K562 (cell line): ENCODE measurements around the gene MGAT1. TPM values are rescaled to one million over a fixed set of nuclear protein-coding genes. Genes with fewer than 3 reads are reported as not detected.
A peak's percentile ranks its signal among the peaks of the same experiment; 100 is the strongest.

Experiments
- ATAC-seq: fragments of 200-7000 bp; cut with Tn5 transposase; 3 replicates; pipeline ENCODE4 v1.9.1; 2020; ENCODE audit warnings: moderate library complexity
- BruUV-seq: library from RNA; stranded (reverse); fragments of 400-500 nt; replicated peaks from 2 replicates; lab custom pipeline; 2021; lab: Mats Ljungman, UMichigan
- CTCF ChIA-PET: fragments of 300-600 bp; formaldehyde crosslinking; extraction: SDS; loops from one replicate; lab custom pipeline; 2021; ENCODE audit warnings: low intra/inter-chr PET ratio; lab: Yijun Ruan, JAX
- POLR2A ChIA-PET: fragments of 300-600, 350-650 bp; sonication (Branson Sonifier 250); formaldehyde crosslinking; extraction: SDS; loops from one replicate; lab custom pipeline; 2021; ENCODE audit warnings: antibody characterized with exemption, inconsistent platforms; lab: Yijun Ruan, JAX
- DNase-seq, 4 experiments: peaks; one replicate each; pipeline versions ENCODE4 v3.0.0 to v3.0.0-alpha.2; 2011 to 2018; ENCODE audit warnings: low spot score in 3 of 4, mixed read lengths in 3 of 4; ENCODE audit errors: extremely low read depth in 1 of 4
- FAIRE-seq: peaks from 2 replicates; lab custom pipeline; 2011; peaks lifted over from hg19 to GRCh38; lab: Jason Lieb, UNC
- H2AFZ ChIP-seq: 2 replicates; pipeline ENCODE4 v1.6.0; 2011; ENCODE audit warnings: low read depth, low read length, control low read depth, inconsistent platforms
- H3K27ac ChIP-seq: fragments of 200-600 bp; 3 replicates; pipeline ENCODE4 v1.8.0; 2011; ENCODE audit warnings: low read depth, mild to moderate bottlenecking, control low read depth, inconsistent platforms, low read length, moderate library complexity, mixed read lengths; ENCODE audit errors: extremely low read depth
- H3K27me3 ChIP-seq, 2 experiments: fragments of 300-600 bp in 1 of 2; 2 replicates in 1 of 2; 3 replicates in 1 of 2; pipeline versions ENCODE4 v1.6.0 to v1.8.0; 2011; ENCODE audit warnings: inconsistent platforms in 2 of 2, low read length in 2 of 2, mild to moderate bottlenecking in 1 of 2, mixed read lengths in 1 of 2, moderate library complexity in 1 of 2; ENCODE audit not compliant: control insufficient read depth in 2 of 2, insufficient read depth in 2 of 2
- H3K36me3 ChIP-seq: fragments of 300-600 bp; 3 replicates; pipeline ENCODE4 v1.8.0; 2011; ENCODE audit warnings: mild to moderate bottlenecking, low read length, inconsistent platforms; ENCODE audit not compliant: control insufficient read depth, insufficient read depth
- H3K4me1 ChIP-seq, 2 experiments: fragments of 200-600 bp in 1 of 2; replicated peaks in 1 of 2; 2 replicates in 1 of 2; 3 replicates in 1 of 2; pipeline versions ENCODE4 v1.5.1 to v1.8.0; 2011; ENCODE audit warnings: inconsistent platforms in 2 of 2, low read length in 2 of 2, mild to moderate bottlenecking in 1 of 2, mixed read lengths in 1 of 2, moderate library complexity in 1 of 2; ENCODE audit not compliant: control insufficient read depth in 2 of 2, insufficient read depth in 2 of 2
- H3K4me2 ChIP-seq: 2 replicates; pipeline ENCODE4 v1.6.1; 2011; ENCODE audit warnings: low read length, control low read depth, inconsistent platforms, mixed read lengths; ENCODE audit not compliant: insufficient read depth
- H3K4me3 ChIP-seq: fragments of 200-600 bp; sonication (generic), shearing (Covaris generic); 2 replicates; pipeline ENCODE4 v1.5.1; 2016; ENCODE audit warnings: control low read depth, inconsistent platforms
- H3K79me2 ChIP-seq: fragments of 200-600 bp; 3 replicates; pipeline ENCODE4 v1.8.0; 2011; ENCODE audit warnings: low read length, inconsistent platforms; ENCODE audit not compliant: control insufficient read depth, insufficient read depth
- H3K9ac ChIP-seq, 2 experiments: 2 replicates each; pipeline versions ENCODE4 v1.6.0 to v1.6.1; 2011; ENCODE audit warnings: low read depth in 2 of 2, low read length in 2 of 2, control low read depth in 1 of 2, inconsistent platforms in 1 of 2, mild to moderate bottlenecking in 1 of 2, mixed read lengths in 1 of 2; ENCODE audit not compliant: insufficient read depth in 1 of 2
- H3K9me1 ChIP-seq: one replicate; pipeline ENCODE4 v1.6.0; 2011; ENCODE audit warnings: inconsistent platforms, mild to moderate bottlenecking, low read length, moderate library complexity; ENCODE audit not compliant: control insufficient read depth, insufficient read depth
- H3K9me3 ChIP-seq: replicated peaks from 2 replicates; pipeline ENCODE4 v1.5.1; 2011; ENCODE audit warnings: low read depth, low read length, inconsistent platforms; ENCODE audit not compliant: control insufficient read depth, insufficient read depth
- H4K20me1 ChIP-seq: replicated peaks from 2 replicates; pipeline ENCODE4 v1.6.1; 2011; ENCODE audit warnings: low read length, inconsistent platforms, mixed read lengths; ENCODE audit not compliant: control insufficient read depth, insufficient read depth
- ARID1B ChIP-seq: fragments of 450-650 bp; IDR thresholded peaks from 2 replicates; pipeline ENCODE4 v1.6.1; 2016; ENCODE audit warnings: antibody characterized with exemption, mild to moderate bottlenecking, inconsistent platforms
- ARNT ChIP-seq, 2 experiments: fragments of 450-650 bp; IDR thresholded peaks; 2 replicates each; pipeline ENCODE4 v1.6.1; 2016; ENCODE audit warnings: mild to moderate bottlenecking in 1 of 2
- CBX1 ChIP-seq: sonication (generic); IDR thresholded peaks from 2 replicates; pipeline ENCODE4 v1.6.1; 2016; ENCODE audit warnings: antibody characterized with exemption, low read depth, mild to moderate bottlenecking
- CSDE1 ChIP-seq, 2 experiments: fragments of 450-650 bp; IDR thresholded peaks; 2 replicates each; pipeline ENCODE4 v1.6.1; 2016; ENCODE audit warnings: mild to moderate bottlenecking in 1 of 2
- EHMT2 ChIP-seq: fragments of 450-650 bp; IDR thresholded peaks from 2 replicates; pipeline ENCODE4 v1.6.1; 2018; ENCODE audit warnings: antibody characterized with exemption
- FIP1L1 ChIP-seq: fragments of 200-400 bp; formaldehyde crosslinking; IDR thresholded peaks from 2 replicates; pipeline ENCODE4 v1.6.1; 2018; ENCODE audit warnings: mild to moderate bottlenecking, low read depth, low read length; ENCODE audit not compliant: poor library complexity, severe bottlenecking
- HSF4 ChIP-seq: fragments of 250-450 bp; sonication (Bioruptor Pico); IDR thresholded peaks from 2 replicates; pipeline ENCODE4 v2.1.2; 2022; ENCODE audit warnings: mild to moderate bottlenecking, moderate library complexity, borderline replicate concordance
- KAT7 ChIP-seq: sonication (generic); formaldehyde crosslinking; IDR thresholded peaks from 2 replicates; pipeline ENCODE4 v1.8.0; 2022; ENCODE audit warnings: missing genetic modification reagents, mild to moderate bottlenecking, borderline replicate concordance
- KDM4B ChIP-seq, 2 experiments: fragments of 450-650 bp in 1 of 2; sonication (generic) in 1 of 2; IDR thresholded peaks; 2 replicates each; pipeline ENCODE4 v1.6.1; 2016 to 2017; ENCODE audit warnings: borderline replicate concordance in 2 of 2, antibody characterized with exemption in 1 of 2, low read depth in 1 of 2, mild to moderate bottlenecking in 1 of 2
- RB1 ChIP-seq: fragments of 450-650 bp; IDR thresholded peaks from 2 replicates; pipeline ENCODE4 v1.6.1; 2017; ENCODE audit warnings: low read depth, mild to moderate bottlenecking
- RBBP5 ChIP-seq: fragments of 200-600 bp; sonication (generic); IDR thresholded peaks from 2 replicates; pipeline ENCODE4 v1.6.1; 2012; ENCODE audit warnings: borderline replicate concordance, mild to moderate bottlenecking, low read length, control low read depth, inconsistent platforms; ENCODE audit not compliant: insufficient read depth, poor library complexity, severe bottlenecking
- SREBF1 ChIP-seq: fragments of 150-350 bp; IDR thresholded peaks from 2 replicates; pipeline ENCODE4 v1.6.1; 2014; ENCODE audit warnings: antibody characterized with exemption, low read depth, low read length, borderline replicate concordance
- ZNF239 ChIP-seq: fragments of 250-450 bp; sonication (Bioruptor Pico); IDR thresholded peaks from 2 replicates; pipeline ENCODE4 v1.4.0; 2020; ENCODE audit warnings: mild to moderate bottlenecking
- WGBS: fragments of 100-300 bp; shearing (Covaris generic); methylation state at CpG from one replicate; pipeline ENCODE4 v1.1.6; 2016; ENCODE audit warnings: low coverage, mixed read lengths; ENCODE audit not compliant: insufficient coverage; ENCODE audit errors: missing lambda C conversion rate; 5-methylcytosine and 5-hydroxymethylcytosine counted together
- in situ Hi-C: fragments of 300-500 bp; cut with MboI; formaldehyde crosslinking; loops from 4 replicates; pipeline ENCODE4 v1.15.0; 2018; ENCODE audit warnings: inconsistent platforms, mixed read lengths
- intact Hi-C: fragments of 100-400 bp; cut with micrococcal nuclease; formaldehyde crosslinking; loops from 2 replicates; pipeline ENCODE4 v1.14.2; 2022
- polyA plus RNA-seq, 8 experiments: library from polyadenylated mRNA; depleted of rRNA in 4 of 8; stranded (reverse) in 5 of 8; unstranded in 3 of 8; fragments of >200 nt; fragmentation: Nextera tagmentation in 2 of 8; fragmentation: Illumina TruSeq in 1 of 8; extraction: Ambion mirVana in 2 of 8; extraction: Trizol in 1 of 8; gene quantifications; 2 replicates each; pipeline versions ENCODE4 v1.2.1 to v1.2.3, GENCODE V29; 2011 to 2014; ENCODE audit warnings: inconsistent platforms in 1 of 8, missing spikeins in 1 of 8
- total RNA-seq, 7 experiments: library from RNA; depleted of rRNA in 6 of 7; stranded (reverse); fragments of >200 nt in 6 of 7; fragmentation: Illumina TruSeq in 2 of 7; extraction: Trizol in 2 of 7; gene quantifications; 2 replicates each; pipeline versions ENCODE4 v1.2.1 to v1.2.3, GENCODE V29; 2011 to 2021; ENCODE audit warnings: low replicate concordance in 1 of 7
- TF ChIP-seq, protein P1 (sequence below): fragments of 450-650 bp; formaldehyde crosslinking; IDR thresholded peaks from 2 replicates; pipeline ENCODE4 v1.4.0; 2022; ENCODE audit warnings: missing genetic modification characterization
- TF ChIP-seq, protein P2 (sequence below): sonication (generic); formaldehyde crosslinking; IDR thresholded peaks from 2 replicates; pipeline ENCODE4 v1.8.0; 2022; ENCODE audit warnings: mild to moderate bottlenecking, missing genetic modification reagents
- TF ChIP-seq, protein P3 (sequence below): IDR thresholded peaks from 2 replicates; pipeline ENCODE4 v1.6.1; 2011; ENCODE audit not compliant: insufficient read length; ENCODE audit errors: extremely low read depth
- TF ChIP-seq, protein P4 (sequence below): fragments of 250-450 bp; sonication (Bioruptor Pico); IDR thresholded peaks from 2 replicates; pipeline ENCODE4 v1.8.0; 2021; ENCODE audit warnings: moderate library complexity, mild to moderate bottlenecking, inconsistent platforms
- TF ChIP-seq, protein P5 (sequence below): fragments of 200-400 bp; formaldehyde crosslinking; IDR thresholded peaks from 2 replicates; pipeline ENCODE4 v1.6.1; 2017; ENCODE audit warnings: mild to moderate bottlenecking, low read depth, low read length, moderate library complexity

The MGAT1 gene
- total and polyA plus RNA-seq, 9 of the 15 experiments (the other 6 are each of a cell fraction or from before 2014, with no cell fraction given): 3.9 to 82.7 (median 44.5) TPM

DNA sequence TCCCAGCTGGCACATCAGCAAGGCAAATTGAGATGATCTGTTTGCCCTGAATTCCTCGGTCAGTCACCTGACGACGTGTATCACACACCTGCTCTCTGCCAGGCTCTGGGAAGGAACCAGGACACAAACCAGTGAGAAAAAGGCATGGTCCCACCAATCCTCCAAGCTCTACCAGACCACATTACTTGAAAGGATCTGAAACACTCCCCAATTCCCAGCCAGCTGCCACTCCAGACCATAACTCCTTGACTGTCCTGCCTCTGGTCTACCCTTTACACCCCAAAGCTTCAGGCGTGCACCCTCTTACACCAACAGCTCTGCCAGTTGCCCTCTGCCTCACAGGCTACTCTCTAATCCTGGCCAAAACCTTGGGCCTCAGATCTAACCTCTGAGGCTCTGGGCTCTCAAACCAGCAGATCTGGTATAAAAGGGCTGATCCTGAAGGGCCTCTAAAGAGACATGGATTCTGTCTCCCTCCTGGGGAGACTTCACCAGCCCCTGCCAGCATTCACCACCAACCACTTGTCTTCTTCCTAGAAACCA is 6.8 kb downstream of the MGAT1 start:
- ChIA-PET CTCF (no interaction called here), POLR2A (interaction anchor here (1.1 kb wide), 1 partner anchor 112 kb away, joined by 3 read pairs; no protein-coding TSS in a partner anchor)
- H3K36me3 ChIP-seq: peaks cover 76% of the 10 kb centered on the region
- H2AFZ ChIP-seq: no peak overlapping the region
- no peak for TF ChIP-seq EHMT2
- no peak for TF ChIP-seq FIP1L1
- TF ChIP-seq, protein P1, sequence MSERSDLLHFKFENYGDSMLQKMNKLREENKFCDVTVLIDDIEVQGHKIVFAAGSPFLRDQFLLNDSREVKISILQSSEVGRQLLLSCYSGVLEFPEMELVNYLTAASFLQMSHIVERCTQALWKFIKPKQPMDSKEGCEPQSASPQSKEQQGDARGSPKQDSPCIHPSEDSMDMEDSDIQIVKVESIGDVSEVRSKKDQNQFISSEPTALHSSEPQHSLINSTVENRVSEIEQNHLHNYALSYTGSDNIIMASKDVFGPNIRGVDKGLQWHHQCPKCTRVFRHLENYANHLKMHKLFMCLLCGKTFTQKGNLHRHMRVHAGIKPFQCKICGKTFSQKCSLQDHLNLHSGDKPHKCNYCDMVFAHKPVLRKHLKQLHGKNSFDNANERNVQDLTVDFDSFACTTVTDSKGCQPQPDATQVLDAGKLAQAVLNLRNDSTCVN (CRISPR knock-in tag): no peak
- TF ChIP-seq, protein P2, sequence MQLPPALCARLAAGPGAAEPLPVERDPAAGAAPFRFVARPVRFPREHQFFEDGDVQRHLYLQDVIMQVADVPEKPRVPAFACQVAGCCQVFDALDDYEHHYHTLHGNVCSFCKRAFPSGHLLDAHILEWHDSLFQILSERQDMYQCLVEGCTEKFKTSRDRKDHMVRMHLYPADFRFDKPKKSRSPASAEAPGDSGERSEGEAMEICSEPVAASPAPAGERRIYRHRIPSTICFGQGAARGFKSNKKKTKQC (CRISPR knock-in tag): no peak
- TF ChIP-seq, protein P3, sequence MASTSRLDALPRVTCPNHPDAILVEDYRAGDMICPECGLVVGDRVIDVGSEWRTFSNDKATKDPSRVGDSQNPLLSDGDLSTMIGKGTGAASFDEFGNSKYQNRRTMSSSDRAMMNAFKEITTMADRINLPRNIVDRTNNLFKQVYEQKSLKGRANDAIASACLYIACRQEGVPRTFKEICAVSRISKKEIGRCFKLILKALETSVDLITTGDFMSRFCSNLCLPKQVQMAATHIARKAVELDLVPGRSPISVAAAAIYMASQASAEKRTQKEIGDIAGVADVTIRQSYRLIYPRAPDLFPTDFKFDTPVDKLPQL: no peak
- TF ChIP-seq, protein P4, sequence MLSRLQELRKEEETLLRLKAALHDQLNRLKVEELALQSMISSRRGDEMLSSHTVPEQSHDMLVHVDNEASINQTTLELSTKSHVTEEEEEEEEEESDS (CRISPR knock-in tag): no peak
- no peak for TF ChIP-seq RB1
- TF ChIP-seq CSDE1 (IDR thresholded peaks at IDR 0.05): no peak
- no peak for TF ChIP-seq KAT7 (CRISPR knock-in tag)
- no peak for TF ChIP-seq RBBP5
- TF ChIP-seq SREBF1: no peak
- TF ChIP-seq, protein P5, sequence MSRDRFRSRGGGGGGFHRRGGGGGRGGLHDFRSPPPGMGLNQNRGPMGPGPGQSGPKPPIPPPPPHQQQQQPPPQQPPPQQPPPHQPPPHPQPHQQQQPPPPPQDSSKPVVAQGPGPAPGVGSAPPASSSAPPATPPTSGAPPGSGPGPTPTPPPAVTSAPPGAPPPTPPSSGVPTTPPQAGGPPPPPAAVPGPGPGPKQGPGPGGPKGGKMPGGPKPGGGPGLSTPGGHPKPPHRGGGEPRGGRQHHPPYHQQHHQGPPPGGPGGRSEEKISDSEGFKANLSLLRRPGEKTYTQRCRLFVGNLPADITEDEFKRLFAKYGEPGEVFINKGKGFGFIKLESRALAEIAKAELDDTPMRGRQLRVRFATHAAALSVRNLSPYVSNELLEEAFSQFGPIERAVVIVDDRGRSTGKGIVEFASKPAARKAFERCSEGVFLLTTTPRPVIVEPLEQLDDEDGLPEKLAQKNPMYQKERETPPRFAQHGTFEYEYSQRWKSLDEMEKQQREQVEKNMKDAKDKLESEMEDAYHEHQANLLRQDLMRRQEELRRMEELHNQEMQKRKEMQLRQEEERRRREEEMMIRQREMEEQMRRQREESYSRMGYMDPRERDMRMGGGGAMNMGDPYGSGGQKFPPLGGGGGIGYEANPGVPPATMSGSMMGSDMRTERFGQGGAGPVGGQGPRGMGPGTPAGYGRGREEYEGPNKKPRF: no peak
- TF ChIP-seq KDM4B (IDR thresholded peaks at IDR 0.05; ENCODE audit: borderline replicate concordance in 2 of 2, low read depth in 1 of 2): no peak
- no peak for TF ChIP-seq CBX1
- no peak for TF ChIP-seq HSF4 (CRISPR knock-in tag)
- no peak for TF ChIP-seq ZNF239
- TF ChIP-seq ARID1B: no peak
- TF ChIP-seq ARNT (IDR thresholded peaks at IDR 0.05): no peak
- no peak overlapping the region for H3K4me3 ChIP-seq
- H3K27me3 ChIP-seq: no peaks in the 10 kb centered on the region
- in situ Hi-C loops: no loop called here
- no peaks in the 10 kb centered on the region for H3K9me3 ChIP-seq
- FAIRE-seq: no peak
- peaks cover 32% of the 10 kb centered on the region for H4K20me1 ChIP-seq
- WGBS: 94% methylated on average over 4 of the region's 4 CpGs
- intact Hi-C loops: no loop called here
- no peak overlapping the region for H3K4me2 ChIP-seq
- peak overlapping the region in 1 of 2 experiments; percentile 30; a peak in 1 of 4 replicates for H3K9ac ChIP-seq
- peaks cover 17% of the 10 kb centered on the region for H3K9me1 ChIP-seq
- no TSS peak for BruUV-seq
- peaks cover 85% of the 10 kb centered on the region for H3K79me2 ChIP-seq
- no peak for ATAC-seq
- DNase-seq: no peak
- H3K4me1 ChIP-seq: peaks cover 21 to 28% of the 10 kb centered on the region in 2 experiments; a peak in 4 of 5 replicates
- H3K27ac ChIP-seq: no peak overlapping the region
